Upper lobe of right lung (tissue), 1 donor: ENCODE measurements around the gene MVD. TPM values are rescaled to one million over a fixed set of nuclear protein-coding genes. Genes with fewer than 3 reads are reported as not detected.
A peak's percentile ranks its signal among the peaks of the same experiment; 100 is the strongest.

Source experiments
- ATAC-seq: fragments of 200-7000 bp; cut with Tn5 transposase; one replicate; pipeline ENCODE4 v1.9.1; 2020; ENCODE audit warnings: mild to moderate bottlenecking, moderate library complexity
- DNase-seq: peaks from one replicate; pipeline ENCODE4 v3.0.0-alpha.2; 2020
- H3K27ac ChIP-seq: fragments of 200-600 bp; one replicate; pipeline ENCODE4 v1.8.0; 2022
- H3K27me3 ChIP-seq: fragments of 200-600 bp; one replicate; pipeline ENCODE4 v1.8.0; 2022; ENCODE audit warnings: mild to moderate bottlenecking
- H3K36me3 ChIP-seq: fragments of 200-600 bp; one replicate; pipeline ENCODE4 v1.8.0; 2022
- H3K4me1 ChIP-seq: fragments of 200-600 bp; one replicate; pipeline ENCODE4 v1.8.0; 2022
- H3K4me3 ChIP-seq: fragments of 200-600 bp; one replicate; pipeline ENCODE4 v1.8.0; 2022; ENCODE audit warnings: mild to moderate bottlenecking
- H3K9me3 ChIP-seq: fragments of 200-600 bp; one replicate; pipeline ENCODE4 v1.8.0; 2022
- intact Hi-C: fragments of 100-400 bp; cut with DNase I; formaldehyde crosslinking; loops from one replicate; pipeline ENCODE4 v1.11.0; 2022
- long read RNA-seq: library from polyadenylated mRNA; unstranded; transcript quantifications from one replicate; pipeline ENCODE4 v2.0.0, GENCODE V29; 2021
- total RNA-seq: library from RNA; stranded (reverse); fragmentation: NEBNext Ultra II Directional; extraction: Animal tissue kit (Norgen Biotek cat#: 25700); gene quantifications from one replicate; pipeline ENCODE4 v1.2.1, GENCODE V29; 2021
- TF ChIP-seq, protein P1 (sequence below): fragments of 200-600 bp; IDR thresholded peaks from one replicate; pipeline ENCODE4 v1.8.0; 2022; ENCODE audit warnings: antibody characterized with exemption
- donor health status: DM: no; HTN: yes; CAD: no; lungs with severe emphysema.

The MVD gene, protein sequence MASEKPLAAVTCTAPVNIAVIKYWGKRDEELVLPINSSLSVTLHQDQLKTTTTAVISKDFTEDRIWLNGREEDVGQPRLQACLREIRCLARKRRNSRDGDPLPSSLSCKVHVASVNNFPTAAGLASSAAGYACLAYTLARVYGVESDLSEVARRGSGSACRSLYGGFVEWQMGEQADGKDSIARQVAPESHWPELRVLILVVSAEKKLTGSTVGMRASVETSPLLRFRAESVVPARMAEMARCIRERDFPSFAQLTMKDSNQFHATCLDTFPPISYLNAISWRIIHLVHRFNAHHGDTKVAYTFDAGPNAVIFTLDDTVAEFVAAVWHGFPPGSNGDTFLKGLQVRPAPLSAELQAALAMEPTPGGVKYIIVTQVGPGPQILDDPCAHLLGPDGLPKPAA
- 104 TPM for total RNA-seq
- long read RNA-seq, transcript MVD-201 (10 exons, 1,823 nt) = major isoform, 91 of 192 reads
- long read RNA-seq, transcript MVD-202 (3 exons, 499 nt) = minor isoform, 6 of 192 reads
- long read RNA-seq, transcript MVD-209 (6 exons, 2,352 nt) = minor isoform, 8 of 192 reads
- long read RNA-seq, partial matches to known transcripts = 15 of 192 reads
- long read RNA-seq, other reads (novel, unspliced or antisense) = 71 of 192 reads

DNA sequence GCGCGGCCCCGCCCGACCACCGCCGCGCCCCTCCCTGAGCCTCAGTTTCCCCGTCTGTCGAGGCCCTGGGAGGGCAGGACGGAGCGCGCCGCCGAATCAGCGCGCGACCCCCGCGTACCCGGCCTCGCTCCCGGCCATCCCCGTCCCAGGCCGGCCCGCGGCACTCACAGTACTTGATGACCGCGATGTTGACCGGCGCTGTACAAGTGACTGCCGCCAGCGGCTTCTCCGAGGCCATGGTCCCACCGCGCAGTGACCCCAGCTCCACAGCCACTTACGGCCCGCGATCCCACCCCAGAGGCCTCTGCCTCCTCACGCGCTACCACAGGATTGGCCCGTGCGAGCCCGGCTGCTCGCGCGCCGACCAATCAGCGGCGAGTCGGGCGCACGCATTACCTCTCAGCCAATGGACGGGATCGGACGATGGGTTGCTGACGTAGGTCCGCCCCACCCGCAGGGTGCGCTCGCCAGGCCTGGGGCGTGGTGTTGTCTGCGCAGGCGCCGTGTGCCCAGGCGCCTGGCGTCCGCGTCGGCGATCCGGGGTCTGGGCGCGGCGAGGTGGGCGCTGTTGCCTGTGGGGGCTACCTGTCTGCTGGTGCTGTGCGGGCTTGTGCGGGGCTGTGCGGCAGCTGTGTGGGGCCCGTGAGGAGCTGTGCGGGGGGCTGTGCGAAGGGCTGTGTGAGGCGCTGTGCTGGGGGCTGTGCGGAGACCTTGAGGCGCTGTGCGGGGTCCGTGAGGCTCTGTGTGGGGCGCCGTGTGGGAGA is at the start of gene MVD:
Gene MVD (minus strand): TSS at position 249 of the 764 bp plus-strand sequence. CDS start 11 bp downstream, at position 238.
- peak; percentile 99 for ATAC-seq
- peaks cover 17% of the 10 kb centered on the region for H3K4me1 ChIP-seq
- H3K27me3 ChIP-seq = no peaks in the 10 kb centered on the region
- TF ChIP-seq, protein P1, sequence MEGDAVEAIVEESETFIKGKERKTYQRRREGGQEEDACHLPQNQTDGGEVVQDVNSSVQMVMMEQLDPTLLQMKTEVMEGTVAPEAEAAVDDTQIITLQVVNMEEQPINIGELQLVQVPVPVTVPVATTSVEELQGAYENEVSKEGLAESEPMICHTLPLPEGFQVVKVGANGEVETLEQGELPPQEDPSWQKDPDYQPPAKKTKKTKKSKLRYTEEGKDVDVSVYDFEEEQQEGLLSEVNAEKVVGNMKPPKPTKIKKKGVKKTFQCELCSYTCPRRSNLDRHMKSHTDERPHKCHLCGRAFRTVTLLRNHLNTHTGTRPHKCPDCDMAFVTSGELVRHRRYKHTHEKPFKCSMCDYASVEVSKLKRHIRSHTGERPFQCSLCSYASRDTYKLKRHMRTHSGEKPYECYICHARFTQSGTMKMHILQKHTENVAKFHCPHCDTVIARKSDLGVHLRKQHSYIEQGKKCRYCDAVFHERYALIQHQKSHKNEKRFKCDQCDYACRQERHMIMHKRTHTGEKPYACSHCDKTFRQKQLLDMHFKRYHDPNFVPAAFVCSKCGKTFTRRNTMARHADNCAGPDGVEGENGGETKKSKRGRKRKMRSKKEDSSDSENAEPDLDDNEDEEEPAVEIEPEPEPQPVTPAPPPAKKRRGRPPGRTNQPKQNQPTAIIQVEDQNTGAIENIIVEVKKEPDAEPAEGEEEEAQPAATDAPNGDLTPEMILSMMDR = no peak
- peak; percentile 98 for DNase-seq
- peak within 1 kb of the TSS; percentile 85 for H3K27ac ChIP-seq
- peak within 1 kb of the TSS; percentile 78 for H3K4me3 ChIP-seq
- intact Hi-C loops = no loop called here
- no peaks in the 10 kb centered on the region for H3K36me3 ChIP-seq
- H3K9me3 ChIP-seq = no peaks in the 10 kb centered on the region

DNA sequence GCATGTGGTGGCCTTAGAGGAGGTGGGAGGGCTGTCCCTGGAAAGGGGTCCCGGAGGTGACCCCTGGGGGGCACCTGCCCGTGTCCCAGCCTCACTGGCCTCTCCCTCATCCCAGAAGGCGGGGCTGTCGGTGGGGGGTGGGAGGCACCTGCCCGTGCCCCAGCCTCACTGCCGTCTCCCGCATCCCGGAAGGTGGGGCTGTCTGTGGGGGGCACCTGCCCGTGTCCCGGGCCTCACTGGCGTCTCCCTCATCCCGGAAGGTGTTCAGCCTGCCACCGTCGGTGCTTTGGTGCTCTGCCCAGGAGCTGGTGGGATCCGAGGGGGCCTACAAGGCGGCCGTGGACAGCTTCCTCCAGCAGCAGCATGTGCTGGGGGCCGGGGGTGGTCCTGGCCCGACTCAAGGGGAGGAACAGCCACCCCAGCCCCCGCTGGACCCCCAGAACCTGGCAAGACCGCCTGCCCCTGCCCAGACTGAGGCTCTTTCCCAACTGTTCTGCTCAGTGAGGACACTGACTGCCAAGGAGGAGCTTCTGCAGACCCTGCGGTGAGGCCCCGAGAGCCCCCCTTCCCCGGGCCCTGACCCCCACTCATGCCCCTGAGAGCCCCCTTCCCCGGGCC is 49.6 kb upstream of the MVD start:
- no peak for ATAC-seq
- no peak overlapping the region for H3K27ac ChIP-seq
- no peak overlapping the region for H3K4me3 ChIP-seq
- DNase-seq = no peak
- H3K27me3 ChIP-seq = no peaks in the 10 kb centered on the region
- TF ChIP-seq, protein P1 = no peak
- intact Hi-C loops = no loop called here
- H3K36me3 ChIP-seq = peaks cover 41% of the 10 kb centered on the region
- H3K9me3 ChIP-seq = no peaks in the 10 kb centered on the region
- peaks cover 3% of the 10 kb centered on the region for H3K4me1 ChIP-seq

DNA sequence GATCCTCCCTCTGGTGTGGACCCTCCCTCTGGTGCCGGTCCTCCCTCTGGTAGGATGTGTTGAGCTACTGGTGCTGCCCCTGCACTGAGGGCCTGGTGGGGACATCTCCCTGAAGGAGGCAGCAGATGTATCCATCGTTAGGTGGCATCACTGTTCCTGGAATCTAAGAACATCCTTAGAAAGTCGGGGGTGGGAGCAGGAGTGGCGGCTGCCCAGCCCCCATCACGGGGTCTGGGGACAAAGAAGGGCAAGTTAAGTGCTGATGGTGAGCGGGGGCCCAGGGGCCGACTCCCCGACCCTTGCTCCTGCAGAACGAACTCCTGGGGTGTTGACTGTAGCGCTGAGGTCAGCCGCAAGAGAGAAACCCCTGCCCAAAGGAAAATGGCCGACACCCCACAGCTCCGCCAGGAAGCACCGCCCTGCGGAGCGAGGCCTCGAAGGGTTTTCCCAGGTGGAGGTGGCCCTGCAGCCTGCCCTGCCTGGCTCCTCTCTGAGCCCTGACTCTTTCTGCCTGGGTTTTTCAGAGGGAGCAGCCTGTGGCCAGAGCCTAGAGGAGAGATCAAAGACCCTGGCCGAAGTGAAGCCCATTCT is 49.0 kb upstream of the MVD start:
- ATAC-seq = no peak
- intact Hi-C loops = no loop called here
- DNase-seq = no peak
- peaks cover 34% of the 10 kb centered on the region for H3K36me3 ChIP-seq
- TF ChIP-seq, protein P1 = no peak
- no peaks in the 10 kb centered on the region for H3K27me3 ChIP-seq
- H3K27ac ChIP-seq = no peak overlapping the region
- H3K4me1 ChIP-seq = peaks cover 9% of the 10 kb centered on the region
- H3K9me3 ChIP-seq = no peaks in the 10 kb centered on the region
- H3K4me3 ChIP-seq = no peak overlapping the region

DNA sequence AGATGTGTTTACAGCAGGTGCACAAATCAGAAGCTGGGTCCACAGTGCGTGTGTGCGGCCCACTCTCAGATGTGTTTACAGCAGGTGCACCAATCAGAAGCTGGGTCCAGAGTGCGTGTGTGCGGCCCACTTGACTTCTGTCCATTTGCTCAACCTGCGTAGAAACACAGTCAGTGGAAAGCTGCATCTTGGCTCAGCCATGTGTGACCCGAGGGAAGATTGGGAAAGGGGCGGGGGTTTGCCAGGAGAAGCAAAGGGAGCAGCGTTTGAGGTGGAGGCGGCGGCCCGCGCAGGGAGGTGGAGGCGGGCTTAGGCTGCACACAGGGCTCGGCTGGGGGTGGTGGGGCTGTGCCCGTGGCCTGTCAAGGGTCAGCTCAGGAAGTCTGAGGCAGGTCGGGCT is 47.7 kb upstream of the MVD start:
- intact Hi-C loops = no loop called here
- no peaks in the 10 kb centered on the region for H3K9me3 ChIP-seq
- TF ChIP-seq, protein P1 = no peak
- no peaks in the 10 kb centered on the region for H3K27me3 ChIP-seq
- peaks cover 22% of the 10 kb centered on the region for H3K36me3 ChIP-seq
- no peak overlapping the region for H3K27ac ChIP-seq
- peaks cover 12% of the 10 kb centered on the region for H3K4me1 ChIP-seq
- no peak overlapping the region for H3K4me3 ChIP-seq
- ATAC-seq (no peak), DNase-seq (no peak)
